Progenitor cell of endocrine pancreas (in vitro differentiated cells): ENCODE measurements around the gene LPGAT1. TPM values are rescaled to one million over a fixed set of nuclear protein-coding genes. Genes with fewer than 3 reads are reported as not detected.

ENCODE experiments used
- DNase-seq: peaks from one replicate; pipeline ENCODE4 v3.0.0; 2021; ENCODE audit warnings: low spot score; ENCODE audit not compliant: unreplicated experiment
- H3K27ac Mint-ChIP-seq: 2 replicates; pipeline ENCODE4 v1.8.0; 2021; ENCODE audit warnings: mild to moderate bottlenecking, moderate library complexity, mixed read lengths
- H3K27me3 Mint-ChIP-seq: 2 replicates; pipeline ENCODE4 v1.8.0; 2021; ENCODE audit warnings: mixed read lengths
- H3K36me3 Mint-ChIP-seq: 2 replicates; pipeline ENCODE4 v1.8.0; 2022; ENCODE audit warnings: mixed read lengths; ENCODE audit not compliant: insufficient read depth
- H3K4me1 Mint-ChIP-seq: 2 replicates; pipeline ENCODE4 v1.8.0; 2021; ENCODE audit warnings: low read depth, mixed read lengths
- H3K4me3 Mint-ChIP-seq: 2 replicates; pipeline ENCODE4 v1.8.0; 2021; ENCODE audit warnings: low read depth, mild to moderate bottlenecking, moderate library complexity, mixed read lengths
- H3K9me3 Mint-ChIP-seq: 2 replicates; pipeline ENCODE4 v1.8.0; 2021; ENCODE audit warnings: low read depth, mixed read lengths
- total RNA-seq: library from RNA; stranded (reverse); gene quantifications from 2 replicates; pipeline ENCODE4 v1.2.1, GENCODE V29; 2021
- TF ChIP-seq, protein P1 (sequence below): fragments of 200-600 bp; sonication (generic); IDR thresholded peaks from one replicate; pipeline ENCODE4 v1.5.0; 2021; ENCODE audit warnings: antibody characterized with exemption, mild to moderate bottlenecking; ENCODE audit not compliant: unreplicated experiment

LPGAT1 gene
- total RNA-seq, 1 donor from 2014 or later: 59.5 TPM

DNA sequence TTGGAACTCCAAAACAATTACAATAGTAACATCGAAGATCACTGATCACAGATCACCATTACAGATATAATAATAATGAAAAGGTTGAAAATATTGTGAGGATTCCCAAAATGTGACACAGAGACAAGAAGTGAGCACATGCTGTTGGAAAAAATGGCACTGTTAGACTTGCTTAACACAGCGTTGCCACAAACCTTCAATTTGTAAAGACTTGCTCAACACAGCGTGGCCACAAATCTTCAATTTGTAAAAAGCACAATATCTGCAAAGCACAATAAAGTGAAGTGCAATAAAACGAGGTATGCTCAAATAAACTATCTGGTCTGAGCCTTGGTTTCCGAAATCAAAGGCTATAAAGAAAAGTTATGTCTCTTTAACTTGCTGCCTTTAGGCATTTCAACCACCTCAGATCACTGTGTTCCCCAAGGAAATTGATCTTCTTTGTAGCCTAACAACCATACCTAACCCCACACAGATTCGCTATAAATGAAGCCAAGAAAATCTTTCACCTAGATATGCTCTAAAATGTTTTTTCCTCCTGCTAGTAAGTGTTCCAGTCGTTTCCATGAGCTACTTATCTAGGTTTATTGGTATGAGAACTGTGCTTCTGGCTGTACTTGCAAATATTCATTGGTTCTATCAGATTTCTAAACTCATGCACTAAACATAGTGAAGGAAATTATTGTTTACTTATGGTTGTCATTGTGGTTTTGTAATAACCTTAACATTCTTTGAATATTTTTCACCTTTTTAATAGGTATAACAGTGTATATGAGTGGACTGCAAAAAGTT lies 13.1 kb upstream of the LPGAT1 start:
- Mint-ChIP-seq H3K27ac (no peak overlapping the region), H3K4me1 (no peaks in the 10 kb centered on the region), H3K27me3 (no peaks in the 10 kb centered on the region), H3K9me3 (no peaks in the 10 kb centered on the region), H3K36me3 (no peaks in the 10 kb centered on the region), H3K4me3 (no peak overlapping the region)
- TF ChIP-seq, protein P1, sequence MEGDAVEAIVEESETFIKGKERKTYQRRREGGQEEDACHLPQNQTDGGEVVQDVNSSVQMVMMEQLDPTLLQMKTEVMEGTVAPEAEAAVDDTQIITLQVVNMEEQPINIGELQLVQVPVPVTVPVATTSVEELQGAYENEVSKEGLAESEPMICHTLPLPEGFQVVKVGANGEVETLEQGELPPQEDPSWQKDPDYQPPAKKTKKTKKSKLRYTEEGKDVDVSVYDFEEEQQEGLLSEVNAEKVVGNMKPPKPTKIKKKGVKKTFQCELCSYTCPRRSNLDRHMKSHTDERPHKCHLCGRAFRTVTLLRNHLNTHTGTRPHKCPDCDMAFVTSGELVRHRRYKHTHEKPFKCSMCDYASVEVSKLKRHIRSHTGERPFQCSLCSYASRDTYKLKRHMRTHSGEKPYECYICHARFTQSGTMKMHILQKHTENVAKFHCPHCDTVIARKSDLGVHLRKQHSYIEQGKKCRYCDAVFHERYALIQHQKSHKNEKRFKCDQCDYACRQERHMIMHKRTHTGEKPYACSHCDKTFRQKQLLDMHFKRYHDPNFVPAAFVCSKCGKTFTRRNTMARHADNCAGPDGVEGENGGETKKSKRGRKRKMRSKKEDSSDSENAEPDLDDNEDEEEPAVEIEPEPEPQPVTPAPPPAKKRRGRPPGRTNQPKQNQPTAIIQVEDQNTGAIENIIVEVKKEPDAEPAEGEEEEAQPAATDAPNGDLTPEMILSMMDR: no peak
- DNase-seq: no peak

DNA sequence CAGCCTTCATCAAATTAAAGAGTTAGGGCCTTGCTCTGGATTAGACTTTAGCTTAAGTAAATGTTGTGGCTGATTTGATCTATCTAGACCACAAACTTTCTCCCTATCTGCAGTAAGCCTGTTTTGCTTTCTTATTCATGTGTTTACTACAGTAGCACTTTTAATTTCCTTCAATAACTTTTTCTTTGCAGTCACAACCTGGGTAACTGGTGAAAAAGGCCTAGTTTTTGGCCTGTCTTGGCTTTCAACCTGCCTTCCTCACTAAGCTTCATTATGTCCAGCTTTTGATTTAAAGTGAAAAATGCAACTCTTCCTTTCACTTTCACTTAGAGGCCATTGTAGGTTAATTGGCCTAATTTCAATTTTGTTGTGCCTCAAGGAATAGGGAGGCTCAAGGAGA lies 12.5 kb upstream of the LPGAT1 start:
- Mint-ChIP-seq H3K27me3 (no peaks in the 10 kb centered on the region), H3K4me3 (no peak overlapping the region), H3K9me3 (no peaks in the 10 kb centered on the region), H3K4me1 (no peaks in the 10 kb centered on the region), H3K36me3 (no peaks in the 10 kb centered on the region), H3K27ac (no peak overlapping the region)
- TF ChIP-seq, protein P1: no peak
- no peak for DNase-seq

DNA sequence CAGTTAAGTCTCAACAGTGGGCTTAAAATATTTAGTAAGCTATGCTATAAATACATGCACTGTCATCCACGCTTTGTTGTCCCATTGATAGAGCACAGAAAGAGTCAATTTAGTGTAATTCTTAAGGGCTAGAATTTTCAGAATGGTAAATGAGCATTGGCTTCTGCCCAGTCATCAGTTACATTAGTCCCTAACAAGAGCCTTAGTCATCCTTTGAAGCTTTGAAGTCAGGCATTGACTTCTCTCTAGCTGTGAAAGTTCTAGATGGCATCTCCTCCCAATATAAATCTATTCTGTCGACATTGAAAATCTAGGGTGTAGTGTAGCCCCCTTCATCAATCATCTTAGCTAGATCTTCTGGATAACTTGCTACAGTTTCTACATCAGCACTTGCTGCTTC lies 12.0 kb upstream of the LPGAT1 start:
- Mint-ChIP-seq H3K36me3 (no peaks in the 10 kb centered on the region), H3K9me3 (no peaks in the 10 kb centered on the region), H3K27me3 (no peaks in the 10 kb centered on the region), H3K27ac (no peak overlapping the region), H3K4me1 (no peaks in the 10 kb centered on the region), H3K4me3 (no peak overlapping the region)
- TF ChIP-seq, protein P1: no peak
- DNase-seq: no peak

- no peak for DNase-seq
- TF ChIP-seq, protein P1: no peak
- Mint-ChIP-seq H3K36me3 (no peaks in the 10 kb centered on the region), H3K27me3 (peaks cover 4% of the 10 kb centered on the region), H3K9me3 (no peaks in the 10 kb centered on the region), H3K4me1 (no peaks in the 10 kb centered on the region), H3K4me3 (no peak overlapping the region), H3K27ac (no peak overlapping the region)
Measured at GRCh38 chr1:211839106-211839505, 8.5 kb upstream of the LPGAT1 start.

DNA sequence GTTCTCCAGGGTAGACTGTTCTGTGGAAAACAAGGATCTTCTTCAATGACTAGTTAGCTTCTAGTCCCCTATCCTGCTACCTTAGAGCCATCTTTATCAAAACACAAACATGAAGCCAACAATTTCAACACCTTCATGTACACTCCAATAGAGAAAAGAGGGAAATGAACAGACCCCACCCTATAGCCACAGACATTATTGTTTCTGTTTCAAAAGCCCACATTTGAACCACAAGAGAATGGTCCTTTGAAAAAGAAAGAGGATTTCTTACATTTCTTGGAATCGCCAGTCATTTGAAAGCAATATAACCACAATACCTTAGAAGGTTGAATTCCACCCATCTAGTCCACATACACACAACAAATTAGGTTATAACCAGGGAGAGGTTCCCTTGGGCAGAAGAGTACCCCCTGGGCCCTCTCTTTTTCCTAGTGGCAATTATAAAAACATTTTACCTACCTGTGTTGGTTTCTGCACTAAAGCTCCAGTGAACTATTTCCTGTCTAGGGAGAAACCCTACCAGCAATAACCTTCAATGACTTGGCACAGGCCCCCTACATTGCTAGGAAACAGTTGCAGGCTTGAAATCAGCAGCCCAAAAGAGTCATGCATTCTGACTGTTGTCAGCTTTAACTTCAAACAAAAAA lies 2.7 kb upstream of the LPGAT1 start:
- Mint-ChIP-seq H3K4me3 (no peak overlapping the region), H3K36me3 (peaks cover 2% of the 10 kb centered on the region), H3K4me1 (peaks cover 8% of the 10 kb centered on the region), H3K9me3 (no peaks in the 10 kb centered on the region), H3K27ac (no peak overlapping the region), H3K27me3 (peaks cover 7% of the 10 kb centered on the region)
- TF ChIP-seq, protein P1: no peak
- DNase-seq: no peak
